Smooth muscle cell (in vitro differentiated cells): ENCODE measurements around the gene BSCL2. TPM values are rescaled to one million over a fixed set of nuclear protein-coding genes. Genes with fewer than 3 reads are reported as not detected.
"Not testable (repeated sequence)": the region's sequence is repeated elsewhere in the genome, so short reads cannot be mapped to it uniquely, and the experiment has no call there.

ENCODE experiments used
- DNase-seq: peaks from one replicate; lab custom pipeline; 2025; ENCODE audit not compliant: unreplicated experiment; lab: John Stamatoyannopoulos, UW
- H2AFZ ChIP-seq: fragments of 200-600 bp; sonication (generic); 2 replicates; pipeline ENCODE4 v1.6.0; 2016; ENCODE audit warnings: antibody characterized with exemption, low read depth, mild to moderate bottlenecking
- H3F3A ChIP-seq: fragments of 200-600 bp; sonication (generic); 2 replicates; pipeline ENCODE4 v1.6.0; 2017; ENCODE audit warnings: antibody characterized with exemption, low read depth
- H3K27ac ChIP-seq: fragments of 200-600 bp; sonication (generic); 2 replicates; pipeline ENCODE4 v1.5.1; 2016; ENCODE audit warnings: low read depth, mild to moderate bottlenecking
- H3K27me3 ChIP-seq: fragments of 200-600 bp; sonication (generic); 2 replicates; pipeline ENCODE4 v1.6.1; 2016; ENCODE audit warnings: low read depth, mild to moderate bottlenecking
- H3K36me3 ChIP-seq: fragments of 200-600 bp; sonication (generic); 2 replicates; pipeline ENCODE4 v1.5.1; 2016; ENCODE audit warnings: low read depth
- H3K4me1 ChIP-seq: fragments of 200-600 bp; sonication (generic); 2 replicates; pipeline ENCODE4 v1.5.1; 2016; ENCODE audit warnings: low read depth
- H3K4me2 ChIP-seq: fragments of 200-600 bp; sonication (generic); 2 replicates; pipeline ENCODE4 v1.6.0; 2016; ENCODE audit warnings: mild to moderate bottlenecking
- H3K4me3 ChIP-seq: fragments of 200-600 bp; sonication (generic); 2 replicates; pipeline ENCODE4 v1.5.1; 2016; ENCODE audit warnings: mild to moderate bottlenecking
- H3K79me2 ChIP-seq: fragments of 200-600 bp; sonication (generic); 2 replicates; pipeline ENCODE4 v1.6.0; 2016; ENCODE audit warnings: low read depth, mild to moderate bottlenecking
- H3K9ac ChIP-seq: fragments of 200-600 bp; sonication (generic); 2 replicates; pipeline ENCODE4 v1.6.0; 2016; ENCODE audit warnings: low read depth
- H3K9me3 ChIP-seq: fragments of 200-600 bp; sonication (generic); replicated peaks from 2 replicates; pipeline ENCODE4 v1.5.1; 2016; ENCODE audit warnings: low read depth
- H4K20me1 ChIP-seq: fragments of 200-600 bp; sonication (generic); 2 replicates; pipeline ENCODE4 v1.6.0; 2016; ENCODE audit warnings: low read depth
- CTCF ChIP-seq: fragments of 200-600 bp; sonication (generic); IDR thresholded peaks from 2 replicates; pipeline ENCODE4 v1.5.1; 2017; ENCODE audit warnings: borderline replicate concordance, mild to moderate bottlenecking, antibody characterized with exemption; ENCODE audit not compliant: insufficient read depth, poor library complexity, severe bottlenecking
- WGBS: methylation state at CpG from one replicate; pipeline ENCODE4 v1.1.7; 2016; ENCODE audit warnings: low lambda C conversion rate; 5-methylcytosine and 5-hydroxymethylcytosine counted together
- polyA plus RNA-seq: library from polyadenylated mRNA; unstranded; fragments of >200 nt; fragmentation: Nextera tagmentation; extraction: Ambion mirVana; gene quantifications from 2 replicates; pipeline ENCODE4 v1.2.1, GENCODE V29; 2016
- total RNA-seq: library from RNA; depleted of rRNA; stranded (reverse); fragments of >200 nt; gene quantifications from 2 replicates; pipeline ENCODE4 v1.2.3, GENCODE V29; 2014

The BSCL2 gene
- total and polyA plus RNA-seq, 2 experiments from 2014 or later = 79.7 to 115 TPM

GRCh38 chr11:62737196-62737595, 30.0 kb upstream of the BSCL2 start:
- Histone ChIP-seq H3K9me3 (no peaks in the 10 kb centered on the region), H3K36me3 (peaks cover 4% of the 10 kb centered on the region), H3K79me2 (peaks cover 28% of the 10 kb centered on the region), H3K4me1 (no peaks in the 10 kb centered on the region), H3K4me2 (no peak overlapping the region), H3K4me3 (no peak overlapping the region), H3K9ac (no peak overlapping the region), H3K27me3 (no peaks in the 10 kb centered on the region), H2AFZ (no peak overlapping the region), H3K27ac (no peak overlapping the region), H4K20me1 (peaks cover 8% of the 10 kb centered on the region), H3F3A (no peaks in the 10 kb centered on the region)
- TF ChIP-seq CTCF = no peak
- DNase-seq = no peak

GRCh38 chr11:62732830-62733229, 25.6 kb upstream of the BSCL2 start:
- H3K4me2 ChIP-seq = no peak overlapping the region
- peaks cover 66% of the 10 kb centered on the region for H3K79me2 ChIP-seq
- no peak for TF ChIP-seq CTCF
- H2AFZ ChIP-seq = no peak overlapping the region
- H3K27ac ChIP-seq = no peak overlapping the region
- peaks cover 8% of the 10 kb centered on the region for H4K20me1 ChIP-seq
- no peaks in the 10 kb centered on the region for H3K9me3 ChIP-seq
- H3F3A ChIP-seq = peaks cover 10% of the 10 kb centered on the region
- WGBS = 92% methylated on average over 2 of the region's 2 CpGs
- no peak overlapping the region for H3K4me3 ChIP-seq
- no peak for DNase-seq
- no peak overlapping the region for H3K9ac ChIP-seq
- no peaks in the 10 kb centered on the region for H3K27me3 ChIP-seq
- H3K36me3 ChIP-seq = peaks cover 4% of the 10 kb centered on the region
- peaks cover 11% of the 10 kb centered on the region for H3K4me1 ChIP-seq

GRCh38 chr11:62730076-62730475, 22.9 kb upstream of the BSCL2 start:
- H3K27ac ChIP-seq = not testable (repeated sequence)

GRCh38 chr11:62728171-62728988, 21.2 kb upstream of the BSCL2 start, which contains the start of gene TTC9C:
Gene TTC9C, plus strand, starts transcription at chr11:62728486. Its CDS starts 363 bp downstream, at chr11:62728849.
- Histone ChIP-seq H3F3A (peaks cover 17% of the 10 kb centered on the region), H4K20me1 (peaks cover 41% of the 10 kb centered on the region), H3K4me3 (peak within 1 kb of the TSS; percentile 87), H3K36me3 (no peaks in the 10 kb centered on the region), H3K27me3 (no peaks in the 10 kb centered on the region), H3K4me2 (peak within 1 kb of the TSS; percentile 99), H3K27ac (peak within 1 kb of the TSS; percentile 89), H3K9me3 (no peaks in the 10 kb centered on the region), H3K79me2 (peaks cover 82% of the 10 kb centered on the region), H3K9ac (peak within 1 kb of the TSS; percentile 77), H2AFZ (peak within 1 kb of the TSS; percentile 98), H3K4me1 (peaks cover 27% of the 10 kb centered on the region)
- 2% methylated on average over 29 of the region's 29 CpGs for WGBS
- TF ChIP-seq CTCF = no peak
- DNase-seq = peak; percentile 70

More at GRCh38 chr11:62730076-62730475, 22.9 kb upstream of the BSCL2 start:
- Histone ChIP-seq H3K79me2 (peaks cover 78% of the 10 kb centered on the region), H3K4me3 (peak overlapping the region; percentile 87), H3K4me1 (peaks cover 16% of the 10 kb centered on the region), H3F3A (peaks cover 17% of the 10 kb centered on the region), H3K9ac (peak overlapping the region; percentile 10), H4K20me1 (peaks cover 24% of the 10 kb centered on the region), H3K4me2 (peak overlapping the region; percentile 99)
- not testable (repeated sequence) for H3K27me3 ChIP-seq, H3K36me3 ChIP-seq, H3K9me3 ChIP-seq, DNase-seq, H2AFZ ChIP-seq
- 82% methylated on average over 14 of the region's 14 CpGs for WGBS
